HCT116 (cell line): ENCODE measurements around the gene SEC23A.

Source experiments
- ATF3 ChIP-seq: IDR thresholded peaks from 2 replicates; pipeline ENCODE4 v1.6.1; 2012
- CTCF ChIP-seq, 3 experiments: fragments of 200-600 bp in 1 of 3; sonication (generic) in 1 of 3; IDR thresholded peaks in 2 of 3; conservative IDR thresholded peaks in 1 of 3; 2 replicates each; pipeline ENCODE4 v1.5.1; 2012 to 2017; ENCODE audit warnings: low read depth in 2 of 3, low read length in 2 of 3, antibody characterized with exemption in 1 of 3, borderline replicate concordance in 1 of 3, control low read depth in 1 of 3, mild to moderate bottlenecking in 1 of 3, mixed read lengths in 1 of 3, mixed run types in 1 of 3, moderate library complexity in 1 of 3; ENCODE audit not compliant: insufficient read depth in 1 of 3
- EGR1 ChIP-seq: IDR thresholded peaks from 2 replicates; pipeline ENCODE4 v1.6.1; 2012; ENCODE audit warnings: low read depth
- EZH2 ChIP-seq: fragments of 200-600 bp; sonication (generic); IDR thresholded peaks from 2 replicates; pipeline ENCODE4 v1.6.1; 2017; ENCODE audit warnings: antibody characterized with exemption, mixed run types
- EZH2phosphoT487 ChIP-seq: fragments of 200-600 bp; IDR thresholded peaks from 2 replicates; pipeline ENCODE4 v1.6.1; 2018; ENCODE audit warnings: antibody characterized with exemption, borderline replicate concordance
- FOSL1 ChIP-seq: IDR thresholded peaks from 2 replicates; pipeline ENCODE4 v1.6.1; 2012; ENCODE audit warnings: low read depth
- POLR2A ChIP-seq: IDR thresholded peaks from 2 replicates; pipeline ENCODE4 v1.7.0; 2011; ENCODE audit warnings: borderline replicate concordance; ENCODE audit not compliant: insufficient read depth, insufficient read length; ENCODE audit errors: extremely low read depth
- POLR2AphosphoS5 ChIP-seq: IDR thresholded peaks from 2 replicates; pipeline ENCODE4 v1.6.1; 2011; ENCODE audit warnings: mild to moderate bottlenecking, low read depth, low read length, moderate library complexity
- REST ChIP-seq: IDR thresholded peaks from 2 replicates; pipeline ENCODE4 v1.6.1; 2012; ENCODE audit warnings: low read depth
- SIN3A ChIP-seq: IDR thresholded peaks from 2 replicates; pipeline ENCODE4 v1.6.1; 2012; ENCODE audit warnings: low read depth
- YY1 ChIP-seq: IDR thresholded peaks from 2 replicates; pipeline ENCODE4 v1.6.1; 2011; ENCODE audit warnings: low read length, low read depth, moderate library complexity, mild to moderate bottlenecking; ENCODE audit not compliant: insufficient replicate concordance; ENCODE audit errors: extremely low read depth
- ZBTB33 ChIP-seq: IDR thresholded peaks from 2 replicates; pipeline ENCODE4 v1.6.1; 2011; ENCODE audit warnings: mild to moderate bottlenecking, low read length, moderate library complexity; ENCODE audit not compliant: insufficient replicate concordance; ENCODE audit errors: extremely low read depth
- ZFX ChIP-seq: fragments of 450-650 bp; IDR thresholded peaks from 2 replicates; pipeline ENCODE4 v1.6.1; 2017
- ZNF274 ChIP-seq: fragments of 200-500 bp; sonication (Bioruptor generic); IDR thresholded peaks from 2 replicates; pipeline ENCODE4 v1.6.1; 2014; ENCODE audit warnings: mild to moderate bottlenecking, low read depth, low read length, inconsistent platforms

GRCh38 chr14:38987781-38988180, 115.3 kb downstream of the SEC23A start:
- no peak for TF ChIP-seq EGR1
- no peak for TF ChIP-seq REST
- no peak for TF ChIP-seq FOSL1
- no peak for TF ChIP-seq SIN3A
- no peak for TF ChIP-seq EZH2
- TF ChIP-seq ATF3, result no peak
- TF ChIP-seq CTCF (IDR thresholded peaks at IDR 0.05 in 2 of 3, conservative IDR thresholded peaks at IDR 0.05 in 1 of 3; ENCODE audit: borderline replicate concordance in 1 of 3, insufficient read depth in 1 of 3, low read depth in 2 of 3, low read length in 2 of 3), result no peak
- no peak for TF ChIP-seq ZBTB33
- no peak for TF ChIP-seq YY1
- no peak for TF ChIP-seq EZH2phosphoT487
- no peak for TF ChIP-seq POLR2AphosphoS5
- no peak for TF ChIP-seq ZFX
- TF ChIP-seq POLR2A, result no peak
- TF ChIP-seq ZNF274, result no peak
